Activated CD4-positive, alpha-beta memory T cell treated with anti-CD3 and anti-CD28 coated beads for 36 hours (primary cell): ENCODE data around the gene IGFALS. TPM values are rescaled to one million over a fixed set of nuclear protein-coding genes. Genes with fewer than 3 reads are reported as not detected.

Source experiments
- CTCF ChIA-PET: fragments of 350-600 bp; sonication (Branson Sonifier 250); formaldehyde crosslinking; loops from one replicate; lab custom pipeline; 2021; ENCODE audit warnings: antibody characterized with exemption, inconsistent platforms; lab: Charles Lee
- POLR2A ChIA-PET: fragments of 350-600 bp; sonication (Branson Sonifier 250); formaldehyde crosslinking; loops from one replicate; lab custom pipeline; 2021; ENCODE audit warnings: antibody characterized with exemption; lab: Charles Lee
- DNase-seq: peaks from one replicate; pipeline ENCODE4 v3.0.0-alpha.2; 2020
- H3K27ac Mint-ChIP-seq: one replicate; pipeline ENCODE4 v1.8.0; 2021; ENCODE audit warnings: mixed read lengths
- H3K27me3 Mint-ChIP-seq: one replicate; pipeline ENCODE4 v1.8.0; 2021; ENCODE audit warnings: mixed read lengths
- H3K36me3 Mint-ChIP-seq: one replicate; pipeline ENCODE4 v1.8.0; 2021; ENCODE audit warnings: mixed read lengths
- H3K4me1 Mint-ChIP-seq: one replicate; pipeline ENCODE4 v1.8.0; 2021; ENCODE audit warnings: low read depth, mixed read lengths
- H3K4me3 Mint-ChIP-seq: one replicate; pipeline ENCODE4 v1.8.0; 2021; ENCODE audit warnings: mild to moderate bottlenecking, mixed read lengths
- H3K9me3 Mint-ChIP-seq: one replicate; pipeline ENCODE4 v1.8.0; 2021; ENCODE audit warnings: mixed read lengths
- intact Hi-C: fragments of 100-400 bp; cut with micrococcal nuclease; formaldehyde crosslinking; loops from one replicate; pipeline ENCODE4 v1.15.1; 2023
- total RNA-seq, 2 experiments: library from RNA; stranded (reverse); gene quantifications; one replicate each; pipeline ENCODE4 v1.2.3, GENCODE V29; 2021

The IGFALS gene
- total RNA-seq, 2 experiments from 2014 or later = not detected

- Mint-ChIP-seq H3K27me3 (no peaks in the 10 kb centered on the region), H3K9me3 (no peaks in the 10 kb centered on the region), H3K36me3 (peaks cover 8% of the 10 kb centered on the region), H3K4me3 (no peak overlapping the region), H3K27ac (no peak overlapping the region), H3K4me1 (peaks cover 20% of the 10 kb centered on the region)
- POLR2A ChIA-PET = no interaction called here
- DNase-seq = no peak
- intact Hi-C loops = no loop called here
- CTCF ChIA-PET = no interaction called here
Measured at GRCh38 chr16:1785846-1786170, 7.7 kb downstream of the IGFALS start.

- Mint-ChIP-seq H3K9me3 (no peaks in the 10 kb centered on the region), H3K4me3 (peak overlapping the region; percentile 45), H3K27me3 (no peaks in the 10 kb centered on the region), H3K27ac (no peak overlapping the region), H3K4me1 (peaks cover 20% of the 10 kb centered on the region), H3K36me3 (peaks cover 6% of the 10 kb centered on the region)
- intact Hi-C loops = no loop called here
- POLR2A ChIA-PET = interaction anchor here (0.6 kb wide), 1 partner anchor 50 kb away, joined by 3 read pairs; no protein-coding TSS in a partner anchor
- DNase-seq = no peak
- CTCF ChIA-PET = interaction anchor here (3.5 kb wide), 1 partner anchor 12 kb away, joined by 42 read pairs; the partner anchor contains the start of genes EME2, MRPS34 and NME3
Measured at GRCh38 chr16:1784977-1785845, 8.3 kb downstream of the IGFALS start.

DNA sequence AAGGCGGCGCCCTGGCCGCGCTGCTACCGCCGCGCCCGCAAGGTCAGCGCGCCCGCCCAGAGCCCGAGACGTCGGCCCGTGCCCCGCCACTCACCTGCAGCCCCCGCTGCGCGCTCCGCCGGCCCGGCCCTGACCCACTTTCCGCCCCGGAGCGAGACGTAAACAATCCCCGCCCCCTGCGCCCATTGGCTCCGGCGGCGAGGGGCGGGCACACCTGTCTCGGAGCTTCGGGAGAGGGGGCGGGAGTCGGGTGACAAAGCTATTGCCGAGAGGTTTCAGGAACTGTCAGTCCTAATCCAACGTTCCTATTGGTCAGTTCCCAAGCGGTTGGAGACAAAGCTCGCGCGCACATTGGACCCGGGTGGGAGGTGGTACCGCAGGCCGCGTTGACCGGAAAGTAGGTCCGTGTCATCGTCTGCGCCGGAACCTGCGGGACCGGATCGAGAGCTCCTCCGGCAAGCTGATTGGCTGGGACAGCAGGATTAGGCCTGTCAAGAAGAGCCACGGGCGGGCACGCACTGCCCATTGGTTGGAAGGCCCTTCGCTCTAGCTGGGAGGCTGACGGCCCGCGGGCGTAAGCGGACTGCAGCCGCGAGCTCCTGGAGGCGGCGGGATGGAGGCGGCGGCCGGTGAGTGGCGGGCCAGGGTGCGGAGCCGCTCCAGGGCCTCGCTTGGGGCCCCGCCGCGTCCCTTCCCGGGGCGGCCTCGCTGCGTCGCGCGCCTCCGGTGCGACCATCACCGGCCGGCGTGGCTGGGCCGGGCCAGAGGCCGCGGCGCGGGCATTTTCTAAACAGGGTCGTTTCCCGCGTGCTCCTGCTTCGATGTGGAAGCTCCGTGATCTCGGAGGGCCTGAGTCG is 10.9 kb downstream of the IGFALS start, which contains the start of the genes NUBP2 and SPSB3:
Gene NUBP2, plus strand, starts transcription at position 553 of the 857 bp plus-strand sequence. Its CDS starts 61 bp downstream, at position 614.
Gene SPSB3, minus strand, starts transcription at position 164 of the 857 bp plus-strand sequence. CDS start 1,088 bp downstream, outside the sequence.
- CTCF ChIA-PET = interaction anchor here (0.6 to 3.5 kb wide), 19 partner anchors 10 to 373 kb away, joined by 3 to 42 read pairs (median 3); partner anchors contain the start of genes EME2, FAHD1, HAGH and JPT2
- intact Hi-C loops = loop anchor here (1.0 to 2.0 kb wide), 3 partner anchors 9 to 160 kb away; partner anchors contain the start of genes HAGH, MRPS34 and MSRB1
- H3K9me3 Mint-ChIP-seq = no peaks in the 10 kb centered on the region
- peak within 1 kb of the TSS; percentile 78 for H3K27ac Mint-ChIP-seq
- POLR2A ChIA-PET = interaction anchor here (0.5 to 5.4 kb wide), 15 partner anchors 9 to 404 kb away, joined by 3 to 56 read pairs (median 4); partner anchors contain the start of genes EME2, FAHD1, HAGH and MRPS34
- no peaks in the 10 kb centered on the region for H3K27me3 Mint-ChIP-seq
- peak; percentile 100 for DNase-seq
- peaks cover 20% of the 10 kb centered on the region for H3K4me1 Mint-ChIP-seq
- H3K4me3 Mint-ChIP-seq = peak within 1 kb of the TSS; percentile 92
- peaks cover 3% of the 10 kb centered on the region for H3K36me3 Mint-ChIP-seq

- H3K36me3 Mint-ChIP-seq = peaks cover 3% of the 10 kb centered on the region
- no peaks in the 10 kb centered on the region for H3K27me3 Mint-ChIP-seq
- H3K9me3 Mint-ChIP-seq = no peaks in the 10 kb centered on the region
- ChIA-PET CTCF (interaction anchor here (0.9 to 3.5 kb wide), 11 partner anchors 9 to 374 kb away, joined by 3 to 42 read pairs (median 3); partner anchors contain the start of genes EME2, JPT2, MAPK8IP3 and MRPS34), POLR2A (interaction anchor here (0.7 to 5.4 kb wide), 10 partner anchors 8 to 403 kb away, joined by 3 to 56 read pairs (median 4); partner anchors contain the start of genes EME2, FAHD1, HAGH and MRPS34)
- peak overlapping the region; percentile 76 for H3K4me3 Mint-ChIP-seq
- intact Hi-C loops = loop anchor here (1.0 to 2.0 kb wide), 3 partner anchors 9 to 161 kb away; partner anchors contain the start of genes HAGH, MRPS34 and MSRB1
- peak overlapping the region; percentile 65 for H3K27ac Mint-ChIP-seq
- peak; percentile 47 for DNase-seq
- H3K4me1 Mint-ChIP-seq = peaks cover 20% of the 10 kb centered on the region
Measured at GRCh38 chr16:1781758-1782407, 11.6 kb downstream of the IGFALS start.

DNA sequence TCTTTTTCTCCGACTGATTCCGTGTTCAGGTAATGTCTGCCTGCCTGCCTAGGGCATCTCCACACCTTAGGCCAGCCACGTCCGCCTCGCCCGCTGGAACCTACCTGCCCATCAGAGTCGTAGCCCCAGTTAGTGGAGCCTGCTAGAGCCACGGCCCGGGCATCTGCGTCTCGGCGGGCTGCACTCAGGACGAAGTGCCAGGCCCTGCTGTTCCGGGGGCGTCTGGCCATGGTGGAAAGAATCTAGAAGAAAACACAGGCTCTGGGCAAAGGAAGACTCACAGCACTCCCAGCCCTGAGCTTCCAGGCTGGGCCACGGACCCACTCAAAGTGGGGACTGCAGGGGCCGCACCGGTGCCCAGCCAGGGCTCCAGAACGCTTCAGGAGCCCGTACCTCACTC is 12.3 kb downstream of the IGFALS start:
- intact Hi-C loops = no loop called here
- Mint-ChIP-seq H3K4me3 (peak overlapping the region; percentile 76), H3K27ac (no peak overlapping the region), H3K27me3 (no peaks in the 10 kb centered on the region), H3K9me3 (no peaks in the 10 kb centered on the region), H3K4me1 (peaks cover 20% of the 10 kb centered on the region), H3K36me3 (peaks cover 3% of the 10 kb centered on the region)
- DNase-seq = no peak
- POLR2A ChIA-PET = interaction anchor here (0.7 to 5.4 kb wide), 4 partner anchors 10 to 374 kb away, joined by 3 to 56 read pairs (median 3); partner anchors contain the start of genes EME2, MRPS34, NME3 and TRAF7
- CTCF ChIA-PET = interaction anchor here (3.5 kb wide), 1 partner anchor 8 kb away, joined by 42 read pairs; the partner anchor contains the start of genes EME2, MRPS34 and NME3

DNA sequence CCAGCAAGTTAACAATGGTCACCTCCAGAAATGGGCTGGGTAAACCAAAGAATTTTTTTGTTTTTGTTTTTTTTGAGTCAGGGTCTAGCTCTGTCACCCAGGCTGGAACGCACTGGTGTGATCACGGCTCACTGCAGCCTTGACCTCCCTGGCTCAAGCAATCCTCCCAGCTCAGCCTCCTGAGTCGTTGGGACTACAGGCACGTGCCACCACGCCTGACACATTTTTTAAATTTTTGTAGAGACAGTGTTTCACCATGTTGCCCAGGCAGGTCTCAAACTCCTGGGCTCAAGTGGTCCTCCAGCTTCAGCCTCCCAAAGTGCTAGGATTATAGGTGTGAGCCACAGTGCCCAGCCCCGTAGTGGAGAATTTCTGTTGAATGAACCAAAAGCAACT is 12.8 kb downstream of the IGFALS start:
- Mint-ChIP-seq H3K9me3 (no peaks in the 10 kb centered on the region), H3K27me3 (no peaks in the 10 kb centered on the region), H3K36me3 (peaks cover 3% of the 10 kb centered on the region), H3K4me3 (peak overlapping the region; percentile 76), H3K4me1 (peaks cover 20% of the 10 kb centered on the region), H3K27ac (no peak overlapping the region)
- DNase-seq = no peak
- intact Hi-C loops = no loop called here
- ChIA-PET POLR2A (interaction anchor here (1.0 to 5.4 kb wide), 3 partner anchors 10 to 375 kb away, joined by 3 to 56 read pairs (median 3); partner anchors contain the start of genes EME2, MRPS34, NME3 and TRAF7), CTCF (no interaction called here)

GRCh38 chr16:1779741-1780676 is 13.5 kb downstream of the IGFALS start:
- Mint-ChIP-seq H3K27ac (peak overlapping the region; percentile 49), H3K27me3 (no peaks in the 10 kb centered on the region), H3K36me3 (peaks cover 3% of the 10 kb centered on the region), H3K4me1 (peaks cover 16% of the 10 kb centered on the region), H3K4me3 (peak overlapping the region; percentile 32), H3K9me3 (no peaks in the 10 kb centered on the region)
- ChIA-PET POLR2A (interaction anchor here (1.0 to 5.4 kb wide), 3 partner anchors 9 to 375 kb away, joined by 3 to 56 read pairs (median 3); partner anchors contain the start of genes EME2, MRPS34, NME3 and TRAF7), CTCF (no interaction called here)
- no peak for DNase-seq
- intact Hi-C loops = no loop called here

- Mint-ChIP-seq H3K27ac (no peak overlapping the region), H3K36me3 (peaks cover 3% of the 10 kb centered on the region), H3K27me3 (no peaks in the 10 kb centered on the region), H3K9me3 (no peaks in the 10 kb centered on the region), H3K4me3 (no peak overlapping the region), H3K4me1 (peaks cover 14% of the 10 kb centered on the region)
- CTCF ChIA-PET = no interaction called here
- intact Hi-C loops = no loop called here
- no peak for DNase-seq
- POLR2A ChIA-PET = interaction anchor here (5.4 kb wide), 1 partner anchor 9 kb away, joined by 56 read pairs; the partner anchor contains the start of genes EME2, MRPS34 and NME3
Measured at GRCh38 chr16:1779234-1779701, 14.2 kb downstream of the IGFALS start.

GRCh38 chr16:1778200-1779179 is 15.0 kb downstream of the IGFALS start:
- CTCF ChIA-PET = no interaction called here
- peaks cover 15% of the 10 kb centered on the region for H3K4me1 Mint-ChIP-seq
- no peaks in the 10 kb centered on the region for H3K27me3 Mint-ChIP-seq
- no peak overlapping the region for H3K4me3 Mint-ChIP-seq
- H3K27ac Mint-ChIP-seq = no peak overlapping the region
- H3K36me3 Mint-ChIP-seq = peaks cover 3% of the 10 kb centered on the region
- intact Hi-C loops = no loop called here
- H3K9me3 Mint-ChIP-seq = no peaks in the 10 kb centered on the region
- POLR2A ChIA-PET = interaction anchor here (5.4 kb wide), 1 partner anchor 8 kb away, joined by 56 read pairs; the partner anchor contains the start of genes EME2, MRPS34 and NME3
- DNase-seq = no peak
